SJSA1 (cell line): ENCODE data around the gene TRIML2. TPM values are rescaled to one million over a fixed set of nuclear protein-coding genes. Genes with fewer than 3 reads are reported as not detected.

Experiments
- DNase-seq, 2 experiments: peaks; one replicate each; pipeline ENCODE4 v3.0.0-alpha.2; 2015 to 2020; ENCODE audit warnings: low spot score in 2 of 2, low read depth in 1 of 2
- H3K27ac ChIP-seq: fragments of 250-450 bp; sonication (Bioruptor Pico); 2 replicates; pipeline ENCODE4 v1.5.1; 2020; ENCODE audit warnings: mild to moderate bottlenecking, moderate library complexity
- H3K27me3 ChIP-seq: fragments of 250-450 bp; sonication (Bioruptor Pico); replicated peaks from 2 replicates; pipeline ENCODE4 v1.5.1; 2020; ENCODE audit warnings: mild to moderate bottlenecking, moderate library complexity
- H3K36me3 ChIP-seq: fragments of 250-450 bp; sonication (Bioruptor Pico); 2 replicates; pipeline ENCODE4 v1.5.1; 2020; ENCODE audit warnings: mild to moderate bottlenecking
- H3K4me1 ChIP-seq: fragments of 250-450 bp; sonication (Bioruptor Pico); replicated peaks from 2 replicates; pipeline ENCODE4 v1.6.1; 2021; ENCODE audit warnings: mild to moderate bottlenecking
- H3K4me3 ChIP-seq: fragments of 250-450 bp; sonication (Bioruptor Pico); 2 replicates; pipeline ENCODE4 v1.5.1; 2020; ENCODE audit warnings: mild to moderate bottlenecking
- H3K9me3 ChIP-seq: fragments of 250-450 bp; sonication (Bioruptor Pico); replicated peaks from 2 replicates; pipeline ENCODE4 v1.5.1; 2020; ENCODE audit warnings: mild to moderate bottlenecking
- total RNA-seq: library from RNA; depleted of rRNA; stranded (reverse); fragments of >200 nt; shearing (Covaris generic); gene quantifications from 2 replicates; pipeline ENCODE4 v1.2.3, GENCODE V29; 2014

TRIML2 gene
- total RNA-seq, 1 experiment from 2014 or later: not detected

GRCh38 chr4:188127214-188127874 is 17.9 kb upstream of the TRIML2 start:
- Histone ChIP-seq H3K27ac (no peak overlapping the region), H3K4me3 (no peak overlapping the region)
- peak in 1 of 2 experiments; percentile 4 for DNase-seq

DNA sequence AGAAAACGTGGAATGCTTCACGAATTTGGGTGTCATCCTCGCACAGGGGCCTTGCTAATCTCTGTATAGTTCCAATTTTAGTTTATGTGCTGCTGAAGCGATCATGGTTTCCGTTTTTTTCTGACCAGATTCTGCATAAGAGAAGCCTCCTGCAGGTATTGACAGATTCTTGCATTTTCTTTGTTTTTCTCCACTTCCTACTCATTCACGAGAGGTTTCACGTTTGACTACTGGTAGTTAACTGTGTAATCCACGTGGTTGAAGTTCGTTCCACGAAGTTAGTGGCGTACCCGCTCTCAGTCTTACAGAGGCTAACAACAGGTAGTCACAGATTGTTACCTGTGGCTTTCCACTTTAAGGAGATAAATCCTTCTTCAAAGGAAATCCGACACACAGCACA is 12.1 kb upstream of the TRIML2 start:
- Histone ChIP-seq H3K27me3 (no peaks in the 10 kb centered on the region), H3K4me1 (no peaks in the 10 kb centered on the region), H3K9me3 (no peaks in the 10 kb centered on the region), H3K36me3 (no peaks in the 10 kb centered on the region), H3K27ac (no peak overlapping the region), H3K4me3 (no peak overlapping the region)
- no peak for DNase-seq

More at GRCh38 chr4:188127214-188127874, 17.9 kb upstream of the TRIML2 start:
- no peaks in the 10 kb centered on the region for H3K4me1 ChIP-seq
- H3K27me3 ChIP-seq: no peaks in the 10 kb centered on the region
- H3K9me3 ChIP-seq: 0 out of 2 replicates have a peak, but pooled peaks cover 3% of the 10 kb centered on the region
- H3K36me3 ChIP-seq: no peaks in the 10 kb centered on the region

- no peaks in the 10 kb centered on the region; the same call in 1 of the 2 replicates for H3K9me3 ChIP-seq
- no peak overlapping the region for H3K4me3 ChIP-seq
- no peaks in the 10 kb centered on the region for H3K36me3 ChIP-seq
- H3K27ac ChIP-seq: no peak overlapping the region
- no peak for DNase-seq
- no peaks in the 10 kb centered on the region for H3K4me1 ChIP-seq
- no peaks in the 10 kb centered on the region for H3K27me3 ChIP-seq
These were observed 8.4 kb upstream of the TRIML2 start for GRCh38 chr4:188117631-188118324.

DNA sequence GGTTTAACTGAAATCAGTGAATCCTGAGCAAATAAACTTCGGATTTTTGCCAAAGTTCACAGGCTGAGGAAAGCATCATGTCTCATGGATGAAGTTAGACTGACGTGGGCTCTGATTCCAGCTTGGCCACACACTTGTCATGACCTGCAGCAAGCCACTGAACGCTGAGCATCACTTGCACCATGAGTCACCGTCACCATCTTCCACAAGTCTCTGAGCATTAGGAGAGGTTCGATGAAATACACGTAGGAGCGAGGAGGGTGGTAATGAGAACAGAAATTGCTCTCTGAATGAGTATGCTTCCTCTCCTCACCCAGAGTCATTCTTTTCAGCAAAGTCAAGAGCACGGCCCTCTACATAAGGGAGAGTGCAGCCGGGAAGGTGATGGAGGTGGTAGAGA is 3.8 kb upstream of the TRIML2 start:
- Histone ChIP-seq H3K9me3 (peaks cover 5% of the 10 kb centered on the region; the same call in 1 of the 2 replicates), H3K36me3 (no peaks in the 10 kb centered on the region), H3K27me3 (no peaks in the 10 kb centered on the region), H3K4me3 (no peak overlapping the region), H3K27ac (no peak overlapping the region), H3K4me1 (no peaks in the 10 kb centered on the region)
- DNase-seq: no peak

- no peak for DNase-seq
- H3K36me3 ChIP-seq: no peaks in the 10 kb centered on the region
- no peaks in the 10 kb centered on the region for H3K27me3 ChIP-seq
- H3K4me1 ChIP-seq: no peaks in the 10 kb centered on the region
- no peak overlapping the region for H3K4me3 ChIP-seq
- no peak overlapping the region for H3K27ac ChIP-seq
- peaks cover 5% of the 10 kb centered on the region; the same call in 1 of the 2 replicates for H3K9me3 ChIP-seq
These were observed 2.6 kb upstream of the TRIML2 start for GRCh38 chr4:188111955-188112354.

GRCh38 chr4:188110741-188111471 is 1.5 kb upstream of the TRIML2 start:
- Histone ChIP-seq H3K4me3 (no peak overlapping the region), H3K27ac (no peak overlapping the region), H3K36me3 (no peaks in the 10 kb centered on the region), H3K4me1 (no peaks in the 10 kb centered on the region), H3K9me3 (peaks cover 5% of the 10 kb centered on the region; the same call in 1 of the 2 replicates), H3K27me3 (no peaks in the 10 kb centered on the region)
- DNase-seq: no peak

- Histone ChIP-seq H3K36me3 (no peaks in the 10 kb centered on the region), H3K4me1 (no peaks in the 10 kb centered on the region), H3K27me3 (no peaks in the 10 kb centered on the region), H3K27ac (no peak overlapping the region), H3K9me3 (peaks cover 5% of the 10 kb centered on the region; the same call in 1 of the 2 replicates), H3K4me3 (no peak overlapping the region)
- no peak for DNase-seq
These were observed 633 bp upstream of the TRIML2 start for GRCh38 chr4:188110036-188110435.

DNA sequence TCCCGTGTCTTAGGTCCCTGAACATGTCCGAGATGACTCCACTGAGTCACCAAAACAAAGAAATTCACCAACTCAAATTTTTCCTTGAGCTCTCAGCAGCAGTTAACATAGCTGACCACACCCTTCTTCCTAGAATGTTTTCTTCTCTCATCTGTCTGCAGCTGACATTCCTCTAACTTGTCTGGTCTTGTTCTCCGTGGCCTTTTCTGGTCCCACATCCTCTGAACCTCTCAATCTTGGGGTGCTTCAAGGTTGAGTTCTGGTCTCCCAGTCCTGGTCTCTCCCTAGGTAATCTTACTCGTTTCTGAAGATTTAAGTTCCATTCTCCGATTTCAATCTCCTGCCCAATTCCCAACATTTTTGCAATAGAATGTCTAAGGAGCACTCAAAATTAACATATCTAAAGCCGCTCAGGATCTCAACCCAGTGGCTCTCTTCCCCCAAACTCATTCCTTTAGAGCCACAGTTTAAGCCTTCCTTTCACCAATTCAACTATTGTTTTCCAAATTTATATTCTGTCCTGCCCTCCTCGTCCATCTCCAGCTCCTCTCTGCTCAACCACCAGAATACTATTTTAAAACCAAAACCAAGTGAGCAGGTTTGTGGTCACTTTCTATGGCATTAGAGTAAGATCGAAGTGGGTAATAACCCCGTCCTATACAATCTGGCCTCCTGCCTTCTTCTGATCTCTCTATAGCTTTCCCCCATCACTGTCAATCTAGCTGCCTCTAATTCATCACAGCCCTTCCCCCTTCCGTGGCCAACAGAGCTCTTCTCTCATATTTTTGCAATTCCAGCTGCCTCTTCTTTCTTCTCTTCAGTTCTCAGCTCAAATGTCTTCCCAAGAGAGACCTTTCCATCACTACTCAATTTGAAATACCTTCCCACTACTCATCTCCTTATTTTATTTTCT is 1.2 kb downstream of the TRIML2 start:
- H3K4me1 ChIP-seq: no peaks in the 10 kb centered on the region
- no peak for DNase-seq
- peaks cover 8% of the 10 kb centered on the region; the same call in 1 of the 2 replicates for H3K9me3 ChIP-seq
- H3K27ac ChIP-seq: no peak overlapping the region
- no peaks in the 10 kb centered on the region for H3K27me3 ChIP-seq
- H3K4me3 ChIP-seq: no peak overlapping the region
- H3K36me3 ChIP-seq: no peaks in the 10 kb centered on the region

- Histone ChIP-seq H3K4me1 (no peaks in the 10 kb centered on the region), H3K36me3 (no peaks in the 10 kb centered on the region)
These were observed 2.9 kb downstream of the TRIML2 start for GRCh38 chr4:188106454-188106853.

DNA sequence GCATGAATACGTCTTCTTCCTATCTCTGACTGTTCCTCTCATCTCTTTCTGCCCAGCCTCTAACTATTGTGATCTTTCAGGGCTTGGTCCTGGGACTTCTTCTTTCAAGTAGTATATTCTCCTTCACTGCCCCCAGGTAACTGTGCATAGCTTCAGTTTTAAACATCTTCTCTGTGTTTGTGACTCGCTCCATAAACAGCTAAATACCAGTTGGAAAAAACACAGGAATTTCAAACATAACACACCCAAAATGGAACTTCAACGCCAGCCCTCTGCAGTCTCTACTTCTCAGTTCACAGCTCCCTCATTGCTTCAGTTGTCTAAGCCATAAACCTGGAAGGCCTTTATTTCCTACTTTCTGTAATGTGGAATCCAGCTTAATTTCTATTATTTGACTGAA is 16.6 kb downstream of the TRIML2 start:
- Histone ChIP-seq H3K4me1 (no peaks in the 10 kb centered on the region), H3K4me3 (no peak overlapping the region), H3K27ac (no peak overlapping the region), H3K36me3 (no peaks in the 10 kb centered on the region), H3K27me3 (no peaks in the 10 kb centered on the region), H3K9me3 (peaks cover 3% of the 10 kb centered on the region; the same call in 1 of the 2 replicates)
- no peak for DNase-seq

More at GRCh38 chr4:188106454-188106853, 2.9 kb downstream of the TRIML2 start:
- DNase-seq: no peak
- Histone ChIP-seq H3K4me3 (no peak overlapping the region), H3K27me3 (no peaks in the 10 kb centered on the region), H3K9me3 (0 out of 2 replicates have a peak, but pooled peaks cover 3% of the 10 kb centered on the region), H3K27ac (no peak overlapping the region)

- no peaks in the 10 kb centered on the region for H3K27me3 ChIP-seq
- H3K36me3 ChIP-seq: no peaks in the 10 kb centered on the region
- H3K4me1 ChIP-seq: no peaks in the 10 kb centered on the region
These were observed 22.5 kb downstream of the TRIML2 start for GRCh38 chr4:188086858-188087257.

GRCh38 chr4:188082796-188083195 is 26.6 kb downstream of the TRIML2 start:
- Histone ChIP-seq H3K4me3 (no peak overlapping the region), H3K27me3 (no peaks in the 10 kb centered on the region), H3K9me3 (no peaks in the 10 kb centered on the region), H3K36me3 (no peaks in the 10 kb centered on the region), H3K4me1 (no peaks in the 10 kb centered on the region), H3K27ac (no peak overlapping the region)
- no peak for DNase-seq

More at GRCh38 chr4:188086858-188087257, 22.5 kb downstream of the TRIML2 start:
- Histone ChIP-seq H3K9me3 (peaks cover 3% of the 10 kb centered on the region; the same call in 1 of the 2 replicates), H3K4me3 (no peak overlapping the region), H3K27ac (no peak overlapping the region)
- no peak for DNase-seq

DNA sequence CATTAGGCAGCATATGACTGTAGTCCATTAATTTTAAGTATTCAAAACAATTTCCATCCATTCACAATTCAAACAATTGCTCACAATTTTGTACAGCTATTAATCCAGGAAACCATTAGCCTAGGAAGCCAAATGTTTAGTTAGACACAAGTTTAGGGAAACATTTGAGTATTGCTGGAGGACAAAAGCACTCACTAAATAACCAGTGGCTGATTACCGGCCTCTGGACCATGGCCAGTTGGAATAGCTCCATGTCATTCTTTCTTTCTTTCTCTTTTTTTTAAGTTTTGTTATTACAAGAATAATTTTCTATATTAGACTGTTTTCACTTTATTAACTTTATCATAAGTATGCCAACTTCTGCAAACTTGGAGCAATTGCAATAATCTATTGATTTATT is 31.3 kb downstream of the TRIML2 start:
- Histone ChIP-seq H3K27me3 (no peaks in the 10 kb centered on the region), H3K9me3 (no peaks in the 10 kb centered on the region), H3K4me3 (no peak overlapping the region), H3K27ac (no peak overlapping the region), H3K4me1 (no peaks in the 10 kb centered on the region), H3K36me3 (no peaks in the 10 kb centered on the region)
- DNase-seq: no peak
